Activated naive CD8-positive, alpha-beta T cell treated with anti-CD3 and anti-CD28 coated beads, Interleukin-2, amount 50 U/mL, for 24 hours (primary cell): ENCODE data around the gene TUBA1C.
A peak's percentile ranks its signal among the peaks of the same experiment; 100 is the strongest.
"Not testable (repeated sequence)": the region's sequence is repeated elsewhere in the genome, so short reads cannot be mapped to it uniquely, and the experiment has no call there.

Experiments used
- ATAC-seq: fragments of 150-1000 bp; cut with Tn5 transposase; one replicate; pipeline ENCODE4 v1.10.0; 2021
- DNase-seq: peaks from one replicate; pipeline ENCODE4 v3.0.0; 2021
- H3K27ac Mint-ChIP-seq: one replicate; pipeline ENCODE4 v1.8.0; 2021; ENCODE audit warnings: mild to moderate bottlenecking, mixed read lengths
- H3K27me3 Mint-ChIP-seq: one replicate; pipeline ENCODE4 v1.8.0; 2021; ENCODE audit warnings: mixed read lengths
- H3K36me3 Mint-ChIP-seq: one replicate; pipeline ENCODE4 v1.8.0; 2021; ENCODE audit warnings: low read depth, mixed read lengths
- H3K4me1 Mint-ChIP-seq: one replicate; pipeline ENCODE4 v1.8.0; 2021; ENCODE audit warnings: mixed read lengths
- H3K4me3 Mint-ChIP-seq: one replicate; pipeline ENCODE4 v1.8.0; 2021; ENCODE audit warnings: mild to moderate bottlenecking, moderate library complexity, mixed read lengths
- H3K9me3 Mint-ChIP-seq: one replicate; pipeline ENCODE4 v1.8.0; 2021; ENCODE audit warnings: mixed read lengths

The TUBA1C gene

DNA sequence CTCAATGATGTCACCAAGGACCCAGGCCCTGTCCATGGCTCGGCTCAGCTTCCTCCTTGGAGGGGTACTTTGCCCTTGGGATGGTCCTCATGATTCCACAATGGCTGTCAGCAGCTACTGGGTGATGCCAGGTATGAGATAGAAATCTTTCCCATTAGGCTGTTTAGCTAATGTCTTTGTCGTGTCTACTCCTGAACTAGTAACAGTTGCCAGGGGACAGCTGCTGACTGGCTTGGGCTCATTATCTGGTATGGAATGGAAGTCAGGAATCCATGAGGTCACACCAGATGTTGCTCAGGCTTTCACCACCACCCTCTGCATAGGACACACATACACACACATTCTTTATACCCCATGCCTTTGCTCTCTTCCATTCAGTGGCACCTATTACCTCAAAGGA is 39.3 kb downstream of the TUBA1C start:
- Mint-ChIP-seq H3K36me3 (no peaks in the 10 kb centered on the region), H3K27me3 (peaks cover 41% of the 10 kb centered on the region), H3K9me3 (no peaks in the 10 kb centered on the region), H3K4me3 (no peak overlapping the region), H3K4me1 (peaks cover 3% of the 10 kb centered on the region), H3K27ac (no peak overlapping the region)
- ATAC-seq (no peak), DNase-seq (no peak)

DNA sequence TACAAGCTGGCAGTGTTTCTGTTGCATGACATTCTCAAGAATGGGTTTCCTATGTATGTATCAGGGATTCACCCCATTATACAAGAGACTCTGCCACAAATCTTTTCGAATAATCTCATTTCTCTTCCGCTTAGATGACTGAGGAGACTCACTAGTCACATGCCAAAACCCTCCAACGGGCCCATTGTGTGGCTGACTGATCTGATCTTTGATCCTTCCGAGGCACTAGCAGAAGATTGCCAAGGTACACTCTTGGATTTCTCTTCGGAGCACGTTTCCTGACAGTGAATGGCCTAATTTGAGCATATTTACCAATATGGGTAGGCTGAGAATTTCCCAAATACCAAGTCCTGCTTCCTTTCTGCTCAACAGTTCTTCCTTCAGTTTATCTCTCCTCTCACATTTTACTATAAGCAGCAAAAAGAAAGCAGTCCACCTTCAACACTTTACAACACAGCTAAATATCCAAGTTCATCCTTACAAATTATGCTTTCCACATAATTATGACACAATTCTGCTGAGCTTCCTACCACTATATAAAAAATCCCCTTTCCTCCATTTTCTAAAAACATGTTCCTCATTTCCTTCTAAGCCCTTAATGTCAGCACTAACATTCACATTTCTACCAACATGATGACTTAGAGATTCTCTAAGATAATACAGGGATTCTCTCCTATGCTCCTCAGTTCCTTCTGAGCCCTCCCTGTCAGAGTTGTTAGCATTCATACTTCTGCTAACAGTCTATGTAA is 41.1 kb downstream of the TUBA1C start:
- Mint-ChIP-seq H3K9me3 (no peaks in the 10 kb centered on the region), H3K27me3 (peaks cover 46% of the 10 kb centered on the region), H3K4me3 (no peak overlapping the region), H3K36me3 (no peaks in the 10 kb centered on the region), H3K4me1 (peaks cover 3% of the 10 kb centered on the region), H3K27ac (no peak overlapping the region)
- ATAC-seq (no peak), DNase-seq (no peak)

DNA sequence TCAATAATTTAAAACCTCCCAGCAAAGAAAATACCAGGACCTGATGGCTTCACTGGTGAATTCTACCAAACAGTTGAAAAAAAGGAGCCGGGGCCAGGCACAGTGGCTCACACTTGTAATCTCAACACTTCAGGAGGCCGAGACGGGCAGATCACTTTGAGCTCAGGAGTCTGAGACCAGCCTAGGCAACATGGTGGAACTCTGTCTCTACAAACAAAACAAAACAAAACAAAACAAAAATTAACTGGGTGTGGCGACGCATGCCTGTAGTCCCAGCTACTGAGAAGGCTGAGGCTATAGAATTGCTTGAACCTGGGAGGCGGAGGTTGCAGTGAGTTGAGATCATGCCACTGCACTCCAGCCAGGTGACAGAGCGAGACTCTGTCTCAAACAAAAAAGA is 44.5 kb downstream of the TUBA1C start:
- no peaks in the 10 kb centered on the region for H3K9me3 Mint-ChIP-seq
- H3K4me3 Mint-ChIP-seq = no peak overlapping the region
- H3K36me3 Mint-ChIP-seq = no peaks in the 10 kb centered on the region
- no peaks in the 10 kb centered on the region for H3K4me1 Mint-ChIP-seq
- peaks cover 36% of the 10 kb centered on the region for H3K27me3 Mint-ChIP-seq
- no peak for ATAC-seq
- no peak overlapping the region for H3K27ac Mint-ChIP-seq
- DNase-seq = no peak

GRCh38 chr12:49310451-49311000 is 45.6 kb downstream of the TUBA1C start:
- H3K36me3 Mint-ChIP-seq, H3K4me3 Mint-ChIP-seq, ATAC-seq, H3K4me1 Mint-ChIP-seq, H3K27ac Mint-ChIP-seq, H3K9me3 Mint-ChIP-seq, DNase-seq: not testable (repeated sequence)
- peaks cover 34% of the 10 kb centered on the region for H3K27me3 Mint-ChIP-seq

- Mint-ChIP-seq H3K9me3 (no peaks in the 10 kb centered on the region), H3K4me3 (no peak overlapping the region), H3K27ac (no peak overlapping the region), H3K4me1 (no peaks in the 10 kb centered on the region), H3K27me3 (peaks cover 11% of the 10 kb centered on the region), H3K36me3 (no peaks in the 10 kb centered on the region)
- ATAC-seq = no peak
- DNase-seq = no peak
Measured at GRCh38 chr12:49314811-49315210, 49.9 kb downstream of the TUBA1C start.

DNA sequence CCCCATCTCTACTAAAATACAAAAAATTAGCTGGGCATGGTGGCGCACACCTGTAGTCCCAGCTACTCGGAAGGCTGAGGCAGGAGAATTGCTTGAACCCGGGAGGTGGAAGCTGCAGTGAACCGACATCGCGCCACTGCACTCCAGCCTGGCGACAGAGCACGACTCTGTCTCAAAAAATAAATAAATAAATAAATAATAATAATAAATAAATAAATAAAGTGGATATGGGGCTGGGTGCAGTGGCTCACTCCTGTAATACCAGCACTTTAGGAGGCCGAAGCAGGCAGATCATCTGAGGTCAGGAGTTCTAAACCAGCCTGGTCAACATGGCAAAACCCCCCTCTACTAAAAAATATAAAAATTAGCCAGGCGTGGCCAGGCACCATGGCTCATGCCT is 52.2 kb downstream of the TUBA1C start:
- ATAC-seq, H3K36me3 Mint-ChIP-seq, H3K9me3 Mint-ChIP-seq, H3K27ac Mint-ChIP-seq, H3K27me3 Mint-ChIP-seq, H3K4me1 Mint-ChIP-seq, DNase-seq, H3K4me3 Mint-ChIP-seq: not testable (repeated sequence)

DNA sequence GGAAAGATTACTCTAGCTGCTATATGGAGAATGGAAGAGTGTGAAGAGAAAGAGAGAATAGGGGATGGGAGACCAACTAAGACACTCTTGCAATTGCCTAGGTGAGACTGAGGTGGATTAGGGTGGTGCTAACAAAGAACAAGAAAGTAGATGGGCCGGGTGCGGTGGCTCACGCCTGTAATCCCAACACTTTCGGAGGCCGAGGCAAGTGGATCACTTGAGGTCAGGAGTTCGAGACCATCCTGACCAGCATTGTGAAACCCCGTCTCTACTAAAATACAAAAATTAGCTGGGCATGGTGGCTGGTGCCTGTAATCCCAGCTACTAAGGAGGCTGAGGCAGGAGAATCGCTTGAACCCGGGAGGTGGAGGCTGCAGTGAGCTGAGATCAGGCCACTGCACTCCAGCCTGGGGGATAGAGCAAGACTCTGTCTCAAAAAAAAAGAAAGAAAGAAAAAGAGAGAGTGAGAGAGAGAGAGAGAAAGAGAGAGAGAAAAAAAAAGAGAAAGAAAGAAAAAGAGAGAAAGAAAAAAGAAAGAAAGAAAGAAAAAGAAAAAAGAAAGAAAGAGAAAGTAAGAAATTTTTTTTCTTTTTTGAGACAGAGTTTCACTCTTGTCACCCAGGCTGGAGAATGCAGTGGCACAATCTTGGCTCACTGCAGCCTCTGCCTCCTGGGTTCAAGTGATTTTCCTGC is 55.7 kb downstream of the TUBA1C start:
- H3K9me3 Mint-ChIP-seq, H3K27me3 Mint-ChIP-seq, ATAC-seq, DNase-seq, H3K27ac Mint-ChIP-seq: not testable (repeated sequence)
- peaks cover 17% of the 10 kb centered on the region for H3K4me1 Mint-ChIP-seq
- H3K4me3 Mint-ChIP-seq = peak overlapping the region; percentile 21
- peaks cover 11% of the 10 kb centered on the region for H3K36me3 Mint-ChIP-seq

DNA sequence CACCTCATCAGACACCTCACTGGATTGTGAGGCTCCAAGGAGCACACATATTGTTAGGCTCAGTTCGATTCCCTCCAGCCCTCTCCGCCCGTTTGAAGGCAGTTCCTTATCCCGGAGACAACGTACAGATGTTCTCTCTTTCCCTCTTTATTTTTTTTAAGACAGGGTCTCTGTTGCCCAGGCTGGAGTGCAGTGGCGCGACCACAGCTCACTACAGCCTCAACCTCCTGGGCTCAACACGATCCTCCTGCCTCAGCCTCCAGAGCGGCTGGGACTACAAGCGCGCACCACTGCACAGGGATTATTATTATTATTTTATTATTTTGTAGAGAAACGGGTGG is 57.5 kb downstream of the TUBA1C start:
- no peak for ATAC-seq
- Mint-ChIP-seq H3K9me3 (no peaks in the 10 kb centered on the region), H3K4me3 (peak overlapping the region; percentile 100), H3K36me3 (peaks cover 15% of the 10 kb centered on the region), H3K27ac (peak overlapping the region; percentile 96), H3K27me3 (no peaks in the 10 kb centered on the region), H3K4me1 (peaks cover 17% of the 10 kb centered on the region)
- DNase-seq = no peak

GRCh38 chr12:49322708-49323523 is 58.0 kb downstream of the TUBA1C start, which contains the start of gene TROAP:
Gene TROAP (plus strand): TSS chr12:49323255. CDS start chr12:49323609, 354 bp downstream.
- peak within 1 kb of the TSS; percentile 96 for H3K27ac Mint-ChIP-seq
- no peaks in the 10 kb centered on the region for H3K27me3 Mint-ChIP-seq
- H3K4me3 Mint-ChIP-seq = peak within 1 kb of the TSS; percentile 100
- no peaks in the 10 kb centered on the region for H3K9me3 Mint-ChIP-seq
- peaks cover 17% of the 10 kb centered on the region for H3K4me1 Mint-ChIP-seq
- H3K36me3 Mint-ChIP-seq = peaks cover 20% of the 10 kb centered on the region
- peak; percentile 95 for DNase-seq
- peak; percentile 97 for ATAC-seq

GRCh38 chr12:49323524-49324097 is 58.7 kb downstream of the TUBA1C start:
- no peaks in the 10 kb centered on the region for H3K9me3 Mint-ChIP-seq
- DNase-seq (no peak), ATAC-seq (no peak)
- H3K4me1 Mint-ChIP-seq = peaks cover 17% of the 10 kb centered on the region
- peak overlapping the region; percentile 100 for H3K4me3 Mint-ChIP-seq
- peaks cover 21% of the 10 kb centered on the region for H3K36me3 Mint-ChIP-seq
- H3K27ac Mint-ChIP-seq = peak overlapping the region; percentile 96
- no peaks in the 10 kb centered on the region for H3K27me3 Mint-ChIP-seq
